Retinal pigment epithelial cell (primary cell): ENCODE results near the gene ADARB2.

Experiments used
- DNase-seq: peaks from one replicate; pipeline ENCODE4 v3.0.0-alpha.2; 2010; ENCODE audit warnings: low read depth
- H3K4me3 ChIP-seq: 2 replicates; pipeline ENCODE4 v1.5.1; 2011; ENCODE audit warnings: mild to moderate bottlenecking, low read length, control low read depth, moderate library complexity
- CTCF ChIP-seq: conservative IDR thresholded peaks from 2 replicates; pipeline ENCODE4 v1.5.1; 2011; ENCODE audit warnings: low read depth, low read length, control low read depth, inconsistent platforms

The ADARB2 gene

GRCh38 chr10:1281405-1281782 lies 455.9 kb downstream of the ADARB2 start:
- H3K4me3 ChIP-seq: no peak overlapping the region
- TF ChIP-seq CTCF: no peak
- no peak for DNase-seq

- no peak for DNase-seq
- TF ChIP-seq CTCF: no peak
- no peak overlapping the region for H3K4me3 ChIP-seq
These were observed 456.6 kb downstream of the ADARB2 start for GRCh38 chr10:1280466-1281404.

- no peak overlapping the region for H3K4me3 ChIP-seq
- DNase-seq: no peak
- TF ChIP-seq CTCF: no peak
These were observed 459.0 kb downstream of the ADARB2 start for GRCh38 chr10:1278306-1278705.

- H3K4me3 ChIP-seq: no peak overlapping the region
- no peak for DNase-seq
- TF ChIP-seq CTCF: no peak
These were observed 462.4 kb downstream of the ADARB2 start for GRCh38 chr10:1274701-1275544.

- no peak for DNase-seq
- TF ChIP-seq CTCF: no peak
- no peak overlapping the region for H3K4me3 ChIP-seq
These were observed 463.1 kb downstream of the ADARB2 start for GRCh38 chr10:1274111-1274661.

GRCh38 chr10:1273372-1274105 lies 463.8 kb downstream of the ADARB2 start:
- no peak for TF ChIP-seq CTCF
- no peak overlapping the region for H3K4me3 ChIP-seq
- no peak for DNase-seq
